GM19397 (cell line): Measurements from ENCODE around the gene RGS17.
A peak's percentile ranks its signal among the peaks of the same experiment; 100 is the strongest.
"Not testable (repeated sequence)": the region's sequence is repeated elsewhere in the genome, so short reads cannot be mapped to it uniquely, and the experiment has no call there.

Source experiments
- ATAC-seq: cut with Tn5 transposase; IDR thresholded peaks from one replicate; pipeline ENCODE4 v1.9.1; 2021; ENCODE audit warnings: mild to moderate bottlenecking, moderate library complexity; ENCODE audit not compliant: unreplicated experiment

The RGS17 gene, protein sequence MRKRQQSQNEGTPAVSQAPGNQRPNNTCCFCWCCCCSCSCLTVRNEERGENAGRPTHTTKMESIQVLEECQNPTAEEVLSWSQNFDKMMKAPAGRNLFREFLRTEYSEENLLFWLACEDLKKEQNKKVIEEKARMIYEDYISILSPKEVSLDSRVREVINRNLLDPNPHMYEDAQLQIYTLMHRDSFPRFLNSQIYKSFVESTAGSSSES

GRCh38 chr6:153131037-153131981 is at the start of gene RGS17:
RGS17 (minus strand) TSS chr6:153131282; CDS start chr6:153044018, 87,264 bp downstream.
- ATAC-seq = peak; percentile 61

GRCh38 chr6:153172815-153173214 is 41.7 kb upstream of the RGS17 start:
- no peak for ATAC-seq

GRCh38 chr6:153170511-153170910 is 39.4 kb upstream of the RGS17 start:
- ATAC-seq = no peak

GRCh38 chr6:153167907-153168306 is 36.8 kb upstream of the RGS17 start:
- ATAC-seq = no peak

DNA sequence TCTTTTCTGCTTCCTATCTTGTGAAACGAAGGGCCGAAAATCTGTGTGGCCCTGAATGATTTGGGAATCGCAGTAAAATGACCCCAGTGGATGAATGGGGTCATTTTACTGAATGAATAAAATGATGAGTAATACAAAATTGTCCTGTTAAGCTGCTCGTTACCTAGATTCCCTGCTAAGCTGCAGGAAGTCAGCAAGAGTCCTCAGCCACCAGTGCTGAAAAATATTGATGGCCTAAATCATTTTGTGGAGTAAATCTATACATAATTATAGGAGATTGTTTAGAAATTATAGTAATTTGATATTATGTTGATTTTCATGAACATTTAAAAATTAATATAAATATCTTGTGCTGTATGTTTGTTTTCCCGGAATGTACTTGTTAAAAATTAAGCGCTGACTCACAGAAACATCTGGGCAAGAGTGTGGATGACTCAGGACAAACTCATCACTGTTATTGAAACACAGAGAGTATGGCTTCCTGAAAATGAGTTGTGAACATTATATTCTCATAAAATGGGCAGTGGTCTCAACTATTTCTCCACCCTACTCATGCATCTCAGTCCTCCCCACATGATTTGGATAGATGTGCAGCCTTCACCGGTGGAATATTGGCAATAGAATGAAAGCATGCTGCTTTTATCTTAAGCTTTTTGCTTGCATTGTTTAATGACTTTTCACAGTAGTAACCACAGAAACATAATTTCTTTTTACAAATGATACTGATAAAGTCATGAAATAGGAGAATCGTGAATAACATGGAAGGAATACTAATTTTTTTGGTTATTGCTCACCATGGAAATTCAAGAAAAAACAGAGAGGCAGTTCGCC is 36.2 kb upstream of the RGS17 start:
- ATAC-seq = no peak

DNA sequence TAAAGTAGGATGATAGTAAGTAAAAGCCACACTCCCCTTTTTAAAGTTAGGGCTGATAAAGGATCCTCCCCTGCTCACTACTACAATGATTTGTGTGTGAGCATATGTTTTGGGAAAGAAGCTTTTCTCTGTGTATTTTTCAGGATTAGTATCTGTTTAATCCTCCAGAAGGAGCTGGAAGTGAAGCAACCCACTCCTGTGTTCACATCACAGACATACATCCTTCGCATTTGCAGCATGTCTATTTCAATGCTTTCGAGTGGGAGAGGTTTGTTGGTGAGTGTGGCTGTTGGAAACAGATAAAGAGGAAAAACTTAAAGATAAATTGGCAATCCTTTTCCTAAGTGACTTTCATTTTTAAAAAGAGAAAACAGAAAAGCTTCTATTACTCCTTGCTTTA is 31.6 kb upstream of the RGS17 start:
- no peak for ATAC-seq

- no peak for ATAC-seq
These were observed 31.1 kb upstream of the RGS17 start for GRCh38 chr6:153162172-153162571.

DNA sequence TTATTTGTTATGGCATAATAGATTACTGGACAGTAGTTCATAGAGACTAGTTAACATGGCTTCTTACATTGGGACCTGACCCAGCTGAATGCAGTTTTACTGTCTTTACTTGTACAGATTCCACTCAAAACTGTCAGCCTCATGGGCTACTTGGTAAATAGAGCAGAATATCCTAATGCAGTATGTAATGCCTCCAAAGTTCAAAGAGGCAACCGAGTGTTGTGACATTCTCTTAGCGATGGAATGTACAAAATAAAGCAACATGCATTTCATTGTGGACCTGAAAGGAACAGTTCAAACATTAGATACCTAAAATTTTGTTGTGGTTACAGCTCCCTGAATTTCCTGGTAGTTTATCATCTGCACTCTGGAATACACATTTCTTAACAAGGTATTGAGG is 29.1 kb upstream of the RGS17 start:
- no peak for ATAC-seq

DNA sequence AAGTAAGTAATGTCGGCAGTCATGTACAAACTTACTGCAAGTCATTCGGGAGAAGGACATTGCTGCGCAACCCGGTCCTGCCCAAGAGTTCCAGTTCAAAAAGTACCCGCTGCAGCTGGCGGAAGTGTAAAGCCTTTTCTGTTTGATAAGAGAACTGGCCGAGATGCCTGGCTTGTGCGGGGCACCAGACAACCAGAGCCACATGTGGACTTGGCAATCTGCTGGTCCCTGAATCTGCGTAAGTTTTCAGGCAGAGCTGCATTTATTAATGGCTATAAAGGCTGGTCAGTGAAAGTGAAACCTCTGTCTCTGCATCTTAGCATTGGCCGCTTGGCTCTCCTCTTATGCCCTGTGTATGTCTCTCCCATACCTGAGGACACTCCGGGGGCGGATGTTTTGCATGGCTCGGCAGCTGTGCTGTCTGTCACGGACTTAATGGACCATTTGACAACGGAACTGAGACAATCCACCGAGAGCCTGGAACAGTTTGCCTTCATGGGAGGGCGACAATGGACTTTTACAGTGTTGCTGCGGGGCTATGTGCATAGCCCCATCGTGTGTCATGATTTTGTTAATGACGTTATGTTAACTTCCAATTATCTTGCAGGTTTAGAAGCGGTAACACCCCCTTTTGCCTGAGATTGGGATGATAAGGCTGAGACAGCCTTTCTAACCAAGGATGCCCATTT is 19.8 kb upstream of the RGS17 start:
- ATAC-seq = no peak

GRCh38 chr6:153150371-153150751 is 19.3 kb upstream of the RGS17 start:
- ATAC-seq = no peak

GRCh38 chr6:153149891-153150290 is 18.8 kb upstream of the RGS17 start:
- no peak for ATAC-seq

- ATAC-seq = no peak
These were observed 15.3 kb upstream of the RGS17 start for GRCh38 chr6:153146413-153146812.

GRCh38 chr6:153145591-153145990 is 14.5 kb upstream of the RGS17 start:
- no peak for ATAC-seq

GRCh38 chr6:153143200-153143599 is 12.1 kb upstream of the RGS17 start:
- ATAC-seq = no peak

- no peak for ATAC-seq
These were observed 9.2 kb upstream of the RGS17 start for GRCh38 chr6:153140299-153140698.

GRCh38 chr6:153138930-153139329 is 7.8 kb upstream of the RGS17 start:
- ATAC-seq = no peak

DNA sequence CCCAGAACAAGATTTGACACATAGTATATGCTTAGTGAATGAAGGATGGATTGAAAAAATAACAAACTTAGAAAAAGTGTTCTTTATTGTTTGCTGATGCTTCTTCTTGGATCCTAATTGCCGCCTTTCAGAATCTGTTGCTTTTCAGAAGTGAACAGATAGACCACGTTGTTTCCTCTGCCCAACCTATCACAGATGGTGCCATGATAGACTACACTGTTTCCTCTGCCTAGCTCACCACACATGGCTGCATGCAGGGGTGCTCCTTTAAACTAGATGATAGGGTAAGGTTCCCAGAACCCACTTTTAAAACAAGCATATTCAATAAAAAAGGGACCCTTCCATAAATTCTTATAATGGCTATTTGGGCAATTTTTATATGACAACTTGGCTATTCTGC is 4.6 kb upstream of the RGS17 start:
- no peak for ATAC-seq

DNA sequence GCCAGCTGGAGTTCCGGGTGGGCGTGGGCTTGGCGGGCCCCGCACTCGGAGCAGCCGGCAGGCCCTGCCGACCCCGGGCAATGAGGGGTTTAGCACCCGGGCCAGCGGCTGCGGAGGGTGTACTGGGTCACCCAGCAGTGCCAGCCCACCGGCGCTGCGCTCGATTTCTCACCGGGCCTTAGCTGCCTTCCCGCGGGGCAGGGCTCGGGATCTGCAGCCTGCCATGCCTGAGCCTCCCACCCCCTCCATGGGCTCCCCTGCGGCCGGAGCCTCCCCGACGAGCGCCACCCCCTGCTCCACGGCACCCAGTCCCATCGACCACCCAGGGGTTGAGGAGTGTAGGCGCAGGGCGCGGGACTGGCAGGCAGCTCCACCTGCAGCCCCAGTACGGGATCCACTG is 2.6 kb upstream of the RGS17 start:
- not testable (repeated sequence) for ATAC-seq

GRCh38 chr6:153130515-153131036 is 506 bp downstream of the RGS17 start:
- peak; percentile 30 for ATAC-seq

DNA sequence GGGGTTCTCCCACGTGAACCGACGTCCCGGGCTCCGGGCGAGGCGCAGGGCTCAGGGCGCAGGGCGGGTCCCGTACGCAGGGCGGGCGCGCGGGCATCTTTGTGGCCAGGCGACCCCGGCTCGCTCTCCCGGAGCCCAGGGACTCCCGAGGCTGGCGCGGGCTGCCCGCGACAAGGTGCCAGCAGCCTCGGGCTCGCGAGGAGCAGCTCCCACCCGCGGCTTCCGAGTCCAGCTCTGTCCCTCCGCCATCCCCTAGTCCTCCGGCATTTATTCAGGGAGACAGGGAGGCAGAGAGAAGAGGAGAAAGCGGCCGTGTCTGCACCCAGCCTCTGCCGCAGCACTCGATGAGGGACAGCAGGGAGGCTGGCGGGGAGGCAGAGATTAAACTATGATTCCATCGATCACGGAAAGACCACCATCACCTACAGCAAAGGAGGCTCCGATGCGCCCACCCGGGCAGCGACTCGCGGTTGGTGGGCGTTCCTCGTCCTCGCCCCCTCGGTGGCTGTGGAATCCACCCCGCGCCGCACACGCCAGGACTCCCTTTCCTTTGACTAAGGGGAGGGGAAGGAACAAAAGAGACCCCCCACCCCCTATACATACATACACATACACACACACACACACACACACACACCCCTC is 1.1 kb downstream of the RGS17 start:
- no peak for ATAC-seq
